ENCODE measurements around the gene PCTP.

The PCTP gene

GRCh38 chr17:55757659-55758058 lies 6.8 kb downstream of the PCTP start:
- DNase-seq (ENCODE audit: low read depth in 2 of 2), result no peak

- no peak for DNase-seq (ENCODE audit: low read depth in 2 of 2)
Measured at GRCh38 chr17:55758171-55758570, 7.3 kb downstream of the PCTP start.

GRCh38 chr17:55760643-55761355 lies 9.9 kb downstream of the PCTP start:
- no peak for DNase-seq (ENCODE audit: low read depth in 2 of 2)

- no peak for DNase-seq (ENCODE audit: low read depth in 2 of 2)
Measured at GRCh38 chr17:55762086-55762858, 11.4 kb downstream of the PCTP start.

- no peak for DNase-seq (ENCODE audit: low read depth in 2 of 2)
Measured at GRCh38 chr17:55763856-55764255, 13.0 kb downstream of the PCTP start.

GRCh38 chr17:55764610-55765009 lies 13.8 kb downstream of the PCTP start:
- DNase-seq (ENCODE audit: low read depth in 2 of 2), result no peak

GRCh38 chr17:55765472-55765871 lies 14.6 kb downstream of the PCTP start:
- no peak for DNase-seq (ENCODE audit: low read depth in 2 of 2)

GRCh38 chr17:55768936-55769624 lies 18.2 kb downstream of the PCTP start:
- DNase-seq (ENCODE audit: low read depth in 2 of 2), result no peak

GRCh38 chr17:55769625-55770000 lies 18.8 kb downstream of the PCTP start:
- DNase-seq (ENCODE audit: low read depth in 2 of 2), result no peak

- no peak for DNase-seq (ENCODE audit: low read depth in 2 of 2)
Measured at GRCh38 chr17:55770196-55770870, 19.5 kb downstream of the PCTP start.

GRCh38 chr17:55772086-55772485 lies 21.2 kb downstream of the PCTP start:
- no peak for DNase-seq (ENCODE audit: low read depth in 2 of 2)

- no peak for DNase-seq (ENCODE audit: low read depth in 2 of 2)
Measured at GRCh38 chr17:55773671-55774070, 22.8 kb downstream of the PCTP start.

GRCh38 chr17:55774846-55775271 lies 24.0 kb downstream of the PCTP start:
- no peak for DNase-seq (ENCODE audit: low read depth in 2 of 2)

GRCh38 chr17:55776271-55776670 lies 25.4 kb downstream of the PCTP start:
- DNase-seq (ENCODE audit: low read depth in 2 of 2), result no peak

- DNase-seq (ENCODE audit: low read depth in 2 of 2), result no peak
Measured at GRCh38 chr17:55777471-55777971, 26.7 kb downstream of the PCTP start.

GRCh38 chr17:55778389-55779118 lies 27.7 kb downstream of the PCTP start:
- DNase-seq (ENCODE audit: low read depth in 2 of 2), result no peak

- no peak for DNase-seq (ENCODE audit: low read depth in 2 of 2)
Measured at GRCh38 chr17:55783684-55784245, 32.9 kb downstream of the PCTP start.

GRCh38 chr17:55784666-55785065 lies 33.8 kb downstream of the PCTP start:
- DNase-seq (ENCODE audit: low read depth in 2 of 2), result no peak

- no peak for DNase-seq (ENCODE audit: low read depth in 2 of 2)
Measured at GRCh38 chr17:55785181-55785580, 34.3 kb downstream of the PCTP start.

GRCh38 chr17:55793272-55793671 lies 42.4 kb downstream of the PCTP start:
- no peak for DNase-seq (ENCODE audit: low read depth in 2 of 2)

Measured in stimulated activated CD8-positive, alpha-beta memory T cell treated with anti-CD3 and anti-CD28 coated beads, Interleukin-2, amount 100 ng/mL, for 48 hours (primary cell).